ENCODE results near the gene MIS18BP1.
"Not testable (repeated sequence)": the region's sequence is repeated elsewhere in the genome, so short reads cannot be mapped to it uniquely, and the experiment has no call there.

The MIS18BP1 gene

GRCh38 chr14:45242706-45243105 is 10.3 kb downstream of the MIS18BP1 start:
- no peak for DNase-seq

- DNase-seq = no peak
These were observed 14.0 kb downstream of the MIS18BP1 start for GRCh38 chr14:45238988-45239387.

- DNase-seq = no peak
These were observed 25.4 kb downstream of the MIS18BP1 start for GRCh38 chr14:45227566-45227965.

DNA sequence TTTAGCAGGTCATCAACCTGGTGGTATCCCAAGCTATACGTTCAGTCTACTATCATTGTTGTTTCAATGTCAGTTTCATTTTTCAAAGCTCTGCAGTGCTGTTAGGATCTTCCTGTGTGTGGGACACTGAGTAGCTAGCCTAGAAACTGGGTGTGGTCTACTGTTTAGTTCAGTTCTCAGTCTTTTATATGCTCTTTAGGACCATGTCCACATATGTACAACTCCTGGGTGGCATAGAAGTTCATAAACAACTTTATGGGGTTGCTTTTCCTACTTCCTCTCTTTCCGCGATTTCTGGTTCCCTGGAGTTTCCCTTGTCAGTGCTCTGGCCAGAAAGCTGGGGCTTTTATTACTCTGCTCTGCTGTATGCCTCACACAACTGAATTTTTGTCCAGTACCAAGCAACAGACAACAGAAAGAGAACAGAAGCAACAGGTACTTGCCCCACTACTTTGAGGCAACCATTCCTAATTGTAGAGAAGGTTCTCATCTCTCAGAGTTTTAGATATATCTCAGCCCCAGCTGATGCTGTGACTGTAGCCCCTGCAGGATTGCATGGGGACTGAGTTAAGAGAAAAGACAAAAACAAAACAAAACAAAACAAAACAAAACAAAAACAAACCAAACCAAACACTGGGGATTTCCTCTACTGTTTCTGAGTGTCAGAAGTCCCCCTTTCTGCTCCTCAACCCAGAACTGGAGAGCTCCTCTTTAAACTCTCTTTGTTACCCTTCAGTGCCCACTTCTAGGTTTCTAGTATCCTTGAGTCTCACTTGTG is 30.3 kb downstream of the MIS18BP1 start:
- no peak for DNase-seq

GRCh38 chr14:45214341-45214740 is 38.7 kb downstream of the MIS18BP1 start:
- not testable (repeated sequence) for DNase-seq

- DNase-seq = not testable (repeated sequence)
These were observed 39.3 kb downstream of the MIS18BP1 start for GRCh38 chr14:45213716-45214115.

- no peak for DNase-seq
These were observed 40.8 kb downstream of the MIS18BP1 start for GRCh38 chr14:45212231-45212630.

DNA sequence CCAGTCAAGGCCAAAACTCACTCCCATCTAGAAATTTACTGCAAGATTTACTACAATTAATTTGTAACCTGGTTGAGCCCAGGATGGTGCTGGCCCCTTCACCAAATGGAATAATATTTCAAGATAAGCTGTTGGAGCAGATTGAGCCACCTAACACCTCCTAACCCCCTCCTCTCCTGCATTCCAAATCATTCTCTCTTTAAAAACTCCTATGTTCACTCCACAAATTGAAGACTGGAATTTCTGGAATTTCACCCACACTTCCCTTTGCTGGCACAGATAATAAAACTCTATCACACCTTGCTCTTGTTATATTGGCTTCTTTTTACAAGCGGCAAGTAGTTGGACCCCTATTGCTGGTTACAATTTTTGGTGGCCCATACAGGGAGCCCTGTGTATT is 41.7 kb downstream of the MIS18BP1 start:
- no peak for DNase-seq

DNA sequence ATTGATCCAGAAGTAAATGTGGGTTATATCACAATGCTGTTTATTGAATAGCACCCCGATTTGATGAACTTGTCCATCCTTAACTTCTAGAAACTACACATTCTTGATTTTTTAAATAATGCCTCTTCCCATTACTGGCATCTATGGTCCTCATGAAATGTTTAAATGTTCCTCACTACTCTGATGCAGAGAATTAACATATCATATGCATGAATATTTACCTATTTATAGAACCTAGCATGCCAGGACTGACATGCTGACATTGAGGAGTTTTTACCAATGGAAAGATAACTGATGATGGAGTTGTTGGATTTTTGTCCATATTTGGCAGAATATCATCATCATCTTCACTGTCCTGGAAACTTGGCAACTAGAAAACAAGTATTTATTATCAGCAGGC is 42.8 kb downstream of the MIS18BP1 start:
- no peak for DNase-seq

- DNase-seq = no peak
These were observed 48.8 kb downstream of the MIS18BP1 start for GRCh38 chr14:45204241-45204640.

- no peak for DNase-seq
These were observed 51.1 kb downstream of the MIS18BP1 start for GRCh38 chr14:45201905-45202304.

DNA sequence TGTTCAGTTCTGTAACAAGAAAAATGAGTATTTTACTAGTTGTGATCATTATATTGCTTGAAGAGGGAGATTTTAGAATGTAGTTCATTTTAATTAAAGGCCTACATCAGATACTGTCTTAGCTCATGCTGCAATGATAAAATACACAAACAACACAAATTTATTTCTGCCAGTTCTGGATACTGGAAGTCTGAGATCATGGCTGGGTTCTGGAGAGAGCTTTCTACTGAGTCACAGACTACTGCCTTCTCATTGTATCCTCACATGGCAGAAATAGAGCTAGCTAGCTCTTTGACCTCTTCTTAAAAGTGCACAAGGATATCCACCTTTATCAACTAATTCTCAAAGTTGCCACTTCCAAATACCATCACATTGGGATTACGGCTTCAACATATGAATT is 53.8 kb downstream of the MIS18BP1 start:
- DNase-seq = no peak

- DNase-seq = no peak
These were observed 54.5 kb downstream of the MIS18BP1 start for GRCh38 chr14:45198551-45198950.

- DNase-seq = no peak
These were observed 58.0 kb downstream of the MIS18BP1 start for GRCh38 chr14:45194964-45195363.

GRCh38 chr14:45185100-45185814 is 67.7 kb downstream of the MIS18BP1 start:
- DNase-seq = no peak

DNA sequence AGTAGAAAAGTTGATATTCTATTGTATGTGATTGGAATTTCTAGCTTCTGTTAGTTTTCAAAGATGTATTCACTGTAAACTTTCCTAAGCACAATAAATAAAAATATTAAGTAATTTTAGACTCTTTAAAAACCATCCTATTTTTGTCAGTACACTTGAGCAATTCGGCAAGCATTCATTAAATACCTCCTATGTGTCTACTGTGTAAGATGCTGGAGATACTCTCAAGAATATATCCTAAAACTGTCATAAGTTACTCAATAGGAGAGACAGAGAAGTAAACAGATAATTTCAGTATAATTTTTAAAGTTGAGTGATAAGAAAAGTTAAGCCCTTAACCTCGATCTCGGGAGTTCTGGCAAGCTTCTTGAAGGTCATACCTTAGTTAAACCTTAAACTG is 71.2 kb downstream of the MIS18BP1 start:
- no peak for DNase-seq

- no peak for DNase-seq
These were observed 71.7 kb downstream of the MIS18BP1 start for GRCh38 chr14:45181329-45181728.

DNA sequence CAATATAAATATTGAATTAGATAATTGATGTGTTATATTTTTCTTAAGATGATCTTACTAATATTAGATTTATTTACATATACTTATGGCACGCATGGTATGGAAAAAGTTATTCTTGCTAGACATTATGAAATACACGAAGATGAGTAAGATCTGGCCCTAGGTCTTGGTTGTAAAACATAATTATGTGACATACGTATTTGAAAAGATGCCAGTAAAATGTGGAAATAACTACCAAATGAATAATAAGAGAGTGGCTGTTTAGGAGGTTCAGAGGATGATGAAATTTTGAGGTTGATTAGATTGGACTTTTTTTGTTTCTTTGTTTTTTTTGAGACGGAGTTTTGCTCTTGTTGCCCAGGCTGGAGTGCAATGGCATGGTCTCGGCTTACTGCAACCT is 75.9 kb downstream of the MIS18BP1 start:
- DNase-seq = no peak

GRCh38 chr14:45169906-45170305 is 83.1 kb downstream of the MIS18BP1 start:
- no peak for DNase-seq

- DNase-seq = no peak
These were observed 96.9 kb downstream of the MIS18BP1 start for GRCh38 chr14:45156067-45156466.
